DOHH2 (cell line): ENCODE results near the gene PIR.

Experiments used
- H3F3A ChIP-seq: fragments of 200-600 bp; sonication (generic), shearing (Covaris generic); 2 replicates; pipeline ENCODE4 v1.6.0; 2016; ENCODE audit warnings: antibody characterized with exemption, mild to moderate bottlenecking; ENCODE audit not compliant: control insufficient read depth, insufficient read depth
- H3K27ac ChIP-seq: fragments of 200-600 bp; sonication (generic); 2 replicates; pipeline ENCODE4 v1.5.1; 2014; ENCODE audit warnings: low read depth, mild to moderate bottlenecking, low read length, moderate library complexity
- H3K27me3 ChIP-seq: fragments of 200-600 bp; sonication (generic); 2 replicates; pipeline ENCODE4 v1.6.1; 2014; ENCODE audit warnings: mild to moderate bottlenecking, low read length, mixed read lengths; ENCODE audit not compliant: control insufficient read depth
- H3K36me3 ChIP-seq: fragments of 200-600 bp; sonication (generic); 2 replicates; pipeline ENCODE4 v1.6.1; 2014; ENCODE audit warnings: mild to moderate bottlenecking, low read length, moderate library complexity, mixed read lengths; ENCODE audit not compliant: control insufficient read depth
- H3K4me1 ChIP-seq: fragments of 200-600 bp; sonication (generic); 2 replicates; pipeline ENCODE4 v1.6.1; 2014; ENCODE audit warnings: mild to moderate bottlenecking, low read length, mixed read lengths; ENCODE audit not compliant: control insufficient read depth
- H3K4me2 ChIP-seq: fragments of 200-600 bp; sonication (generic); 2 replicates; pipeline ENCODE4 v1.6.0; 2014; ENCODE audit warnings: mild to moderate bottlenecking, low read length, moderate library complexity
- H3K4me3 ChIP-seq: fragments of 200-600 bp; sonication (generic); 2 replicates; pipeline ENCODE4 v1.5.1; 2014; ENCODE audit warnings: mild to moderate bottlenecking, low read length, mixed read lengths
- H3K79me2 ChIP-seq: fragments of 200-600 bp; sonication (generic); 2 replicates; pipeline ENCODE4 v1.6.1; 2014; ENCODE audit warnings: mild to moderate bottlenecking, low read length, mixed read lengths; ENCODE audit not compliant: control insufficient read depth
- H3K9me2 ChIP-seq: fragments of 200-600 bp; sonication (generic); replicated peaks from 2 replicates; pipeline ENCODE4 v1.6.1; 2014; ENCODE audit warnings: mild to moderate bottlenecking, low read length, mixed read lengths; ENCODE audit not compliant: control insufficient read depth
- H3K9me3 ChIP-seq: fragments of 200-600 bp; sonication (generic); 2 replicates; pipeline ENCODE4 v1.6.1; 2014; ENCODE audit warnings: antibody characterized with exemption, low read length, mixed read lengths; ENCODE audit not compliant: control insufficient read depth, insufficient read depth
- H4K20me1 ChIP-seq: fragments of 200-600 bp; sonication (generic); 2 replicates; pipeline ENCODE4 v1.6.0; 2014; ENCODE audit warnings: low read depth, mild to moderate bottlenecking, antibody characterized with exemption, low read length, moderate library complexity; ENCODE audit not compliant: control insufficient read depth, insufficient read depth
- EZH2phosphoT487 ChIP-seq: fragments of 200-600 bp; sonication (generic); IDR thresholded peaks from 2 replicates; pipeline ENCODE4 v1.6.1; 2017; ENCODE audit warnings: borderline replicate concordance, mild to moderate bottlenecking, antibody characterized with exemption, low read length, moderate library complexity, mixed read lengths
- TF ChIP-seq, protein P1 (sequence below): fragments of 200-600 bp; sonication (generic); IDR thresholded peaks from one replicate; pipeline ENCODE4 v1.5.1; 2014; ENCODE audit warnings: antibody characterized with exemption, mild to moderate bottlenecking, low read depth, low read length; ENCODE audit not compliant: poor library complexity, severe bottlenecking

Gene PIR

GRCh38 chrX:15401378-15401777 lies 91.8 kb downstream of the PIR start:
- no peaks in the 10 kb centered on the region for H3K9me2 ChIP-seq
- H3K36me3 ChIP-seq = no peaks in the 10 kb centered on the region
- no peak overlapping the region for H3K4me2 ChIP-seq
- H3K27me3 ChIP-seq = no peaks in the 10 kb centered on the region
- no peaks in the 10 kb centered on the region for H3K79me2 ChIP-seq
- no peaks in the 10 kb centered on the region for H4K20me1 ChIP-seq
- TF ChIP-seq EZH2phosphoT487 = no peak
- TF ChIP-seq, protein P1, sequence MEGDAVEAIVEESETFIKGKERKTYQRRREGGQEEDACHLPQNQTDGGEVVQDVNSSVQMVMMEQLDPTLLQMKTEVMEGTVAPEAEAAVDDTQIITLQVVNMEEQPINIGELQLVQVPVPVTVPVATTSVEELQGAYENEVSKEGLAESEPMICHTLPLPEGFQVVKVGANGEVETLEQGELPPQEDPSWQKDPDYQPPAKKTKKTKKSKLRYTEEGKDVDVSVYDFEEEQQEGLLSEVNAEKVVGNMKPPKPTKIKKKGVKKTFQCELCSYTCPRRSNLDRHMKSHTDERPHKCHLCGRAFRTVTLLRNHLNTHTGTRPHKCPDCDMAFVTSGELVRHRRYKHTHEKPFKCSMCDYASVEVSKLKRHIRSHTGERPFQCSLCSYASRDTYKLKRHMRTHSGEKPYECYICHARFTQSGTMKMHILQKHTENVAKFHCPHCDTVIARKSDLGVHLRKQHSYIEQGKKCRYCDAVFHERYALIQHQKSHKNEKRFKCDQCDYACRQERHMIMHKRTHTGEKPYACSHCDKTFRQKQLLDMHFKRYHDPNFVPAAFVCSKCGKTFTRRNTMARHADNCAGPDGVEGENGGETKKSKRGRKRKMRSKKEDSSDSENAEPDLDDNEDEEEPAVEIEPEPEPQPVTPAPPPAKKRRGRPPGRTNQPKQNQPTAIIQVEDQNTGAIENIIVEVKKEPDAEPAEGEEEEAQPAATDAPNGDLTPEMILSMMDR = no peak
- no peak overlapping the region for H3K4me3 ChIP-seq
- no peaks in the 10 kb centered on the region for H3K9me3 ChIP-seq
- no peaks in the 10 kb centered on the region for H3F3A ChIP-seq
- H3K4me1 ChIP-seq = peaks cover 9% of the 10 kb centered on the region
- no peak overlapping the region for H3K27ac ChIP-seq

GRCh38 chrX:15399962-15400391 lies 93.2 kb downstream of the PIR start:
- no peaks in the 10 kb centered on the region for H3K27me3 ChIP-seq
- no peaks in the 10 kb centered on the region for H3K79me2 ChIP-seq
- H3K4me3 ChIP-seq = no peak overlapping the region

GRCh38 chrX:15398874-15399273 lies 94.3 kb downstream of the PIR start:
- H3K9me3 ChIP-seq = no peaks in the 10 kb centered on the region
- TF ChIP-seq EZH2phosphoT487 = no peak
- no peaks in the 10 kb centered on the region for H3K36me3 ChIP-seq
- no peaks in the 10 kb centered on the region for H3K4me1 ChIP-seq
- no peaks in the 10 kb centered on the region for H3K79me2 ChIP-seq
- no peak overlapping the region for H3K27ac ChIP-seq
- no peaks in the 10 kb centered on the region for H4K20me1 ChIP-seq
- H3K9me2 ChIP-seq = no peaks in the 10 kb centered on the region
- H3K4me3 ChIP-seq = no peak overlapping the region
- H3K27me3 ChIP-seq = no peaks in the 10 kb centered on the region
- H3K4me2 ChIP-seq = no peak overlapping the region
- no peaks in the 10 kb centered on the region for H3F3A ChIP-seq

More at GRCh38 chrX:15399962-15400391, 93.2 kb downstream of the PIR start:
- H3K36me3 ChIP-seq = no peaks in the 10 kb centered on the region
- no peaks in the 10 kb centered on the region for H3K9me3 ChIP-seq
- no peaks in the 10 kb centered on the region for H4K20me1 ChIP-seq
- no peak for TF ChIP-seq EZH2phosphoT487
- TF ChIP-seq, protein P1 = no peak
- H3F3A ChIP-seq = no peaks in the 10 kb centered on the region
- H3K9me2 ChIP-seq = no peaks in the 10 kb centered on the region
- H3K4me1 ChIP-seq = peaks cover 9% of the 10 kb centered on the region
- H3K27ac ChIP-seq = no peak overlapping the region
- no peak overlapping the region for H3K4me2 ChIP-seq

- TF ChIP-seq, protein P1 = no peak
- no peak for TF ChIP-seq EZH2phosphoT487
- no peaks in the 10 kb centered on the region for H3K36me3 ChIP-seq
- no peak overlapping the region for H3K4me3 ChIP-seq
- no peaks in the 10 kb centered on the region for H3K79me2 ChIP-seq
- no peaks in the 10 kb centered on the region for H4K20me1 ChIP-seq
- H3K9me2 ChIP-seq = no peaks in the 10 kb centered on the region
- H3F3A ChIP-seq = no peaks in the 10 kb centered on the region
- H3K4me1 ChIP-seq = no peaks in the 10 kb centered on the region
- H3K27me3 ChIP-seq = no peaks in the 10 kb centered on the region
- no peak overlapping the region for H3K4me2 ChIP-seq
- no peaks in the 10 kb centered on the region for H3K9me3 ChIP-seq
- no peak overlapping the region for H3K27ac ChIP-seq
Measured at GRCh38 chrX:15395789-15396188, 97.3 kb downstream of the PIR start.
